ENCODE results near the gene NUP85.

GRCh38 chr17:75225016-75225415 is 19.5 kb downstream of the NUP85 start:
- TF ChIP-seq TAF1 (IDR thresholded peaks at IDR 0.05; ENCODE audit: borderline replicate concordance, insufficient read depth, low read length) (no peak), POLR2AphosphoS5 (IDR thresholded peaks at IDR 0.05; ENCODE audit: low read depth, low read length) (no peak), SIN3A (IDR thresholded peaks at IDR 0.05; ENCODE audit: borderline replicate concordance, insufficient read depth, low read length) (no peak), REST (IDR thresholded peaks at IDR 0.05; ENCODE audit: insufficient read depth in 1 of 2, low read depth in 2 of 2, low read length in 2 of 2) (no peak), FOXP2 (optimal IDR thresholded peaks at IDR 0.05; ENCODE audit: borderline replicate concordance, extremely low read depth, extremely low read length, insufficient read depth) (no peak)
